AG10803 (cell line): ENCODE data around the gene PITX1.
A peak's percentile ranks its signal among the peaks of the same experiment; 100 is the strongest.

ENCODE experiments used
- DNase-seq: peaks from one replicate; pipeline ENCODE4 v3.0.0; 2010; ENCODE audit warnings: low read depth
- H3K4me3 ChIP-seq: 2 replicates; pipeline ENCODE4 v1.5.1; 2011; ENCODE audit warnings: mild to moderate bottlenecking, low read length, control low read depth
- CTCF ChIP-seq: conservative IDR thresholded peaks from 2 replicates; pipeline ENCODE4 v1.5.1; 2011; ENCODE audit warnings: mild to moderate bottlenecking, low read length, control low read depth, inconsistent platforms

The PITX1 gene

GRCh38 chr5:135055396-135055795 lies 21.4 kb upstream of the PITX1 start:
- no peak for TF ChIP-seq CTCF
- no peak overlapping the region for H3K4me3 ChIP-seq
- no peak for DNase-seq

- no peak for DNase-seq
- H3K4me3 ChIP-seq, result no peak overlapping the region
- no peak for TF ChIP-seq CTCF
Observed at GRCh38 chr5:135054546-135054945, 20.5 kb upstream of the PITX1 start.

GRCh38 chr5:135053989-135054388 lies 20.0 kb upstream of the PITX1 start:
- H3K4me3 ChIP-seq, result no peak overlapping the region
- no peak for TF ChIP-seq CTCF
- no peak for DNase-seq

- no peak for TF ChIP-seq CTCF
- H3K4me3 ChIP-seq, result no peak overlapping the region
- DNase-seq, result no peak
Observed at GRCh38 chr5:135053278-135053677, 19.2 kb upstream of the PITX1 start.

- TF ChIP-seq CTCF, result no peak
- H3K4me3 ChIP-seq, result no peak overlapping the region
- DNase-seq, result no peak
Observed at GRCh38 chr5:135052511-135053145, 18.6 kb upstream of the PITX1 start.

- TF ChIP-seq CTCF, result no peak
- no peak for DNase-seq
- no peak overlapping the region for H3K4me3 ChIP-seq
Observed at GRCh38 chr5:135051872-135052271, 17.8 kb upstream of the PITX1 start.

GRCh38 chr5:135051399-135051798 lies 17.4 kb upstream of the PITX1 start:
- DNase-seq, result peak; percentile 11

More at GRCh38 chr5:135051399-135051798, 17.4 kb upstream of the PITX1 start:
- H3K4me3 ChIP-seq, result no peak overlapping the region
- TF ChIP-seq CTCF, result no peak
